WTC11 (cell line): ENCODE data around the gene KCNMA1.

Experiments used
- TF ChIP-seq, protein P1 (sequence below): fragments of 200-600 bp; IDR thresholded peaks from 2 replicates; pipeline ENCODE4 v1.8.0; 2022; ENCODE audit warnings: antibody characterized with exemption
- TF ChIP-seq, protein P2 (sequence below): sonication (generic); formaldehyde crosslinking; IDR thresholded peaks from 2 replicates; pipeline ENCODE4 v1.8.0; 2022; ENCODE audit warnings: mild to moderate bottlenecking, missing genetic modification reagents

DNA sequence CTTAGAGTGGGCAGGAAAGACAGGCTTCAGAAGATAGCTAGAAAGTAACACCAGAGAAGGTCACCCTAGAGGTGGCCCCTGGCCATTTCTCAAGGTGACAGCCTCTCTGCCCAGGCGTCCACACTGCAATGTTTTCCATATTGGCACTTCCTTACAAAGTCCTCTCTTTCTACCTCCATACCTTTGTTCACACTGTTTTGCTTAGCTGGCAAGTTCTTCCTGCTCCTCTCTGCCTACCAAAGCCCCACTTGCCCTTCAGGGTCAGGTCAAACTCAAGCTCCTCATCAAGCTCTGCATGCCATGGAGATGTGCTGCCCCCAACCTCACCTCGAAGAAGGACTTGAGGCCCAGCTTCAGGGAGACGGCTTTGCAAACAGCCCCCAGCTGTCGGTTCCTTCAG, 190.9 kb downstream of the KCNMA1 start:
- TF ChIP-seq, protein P1, sequence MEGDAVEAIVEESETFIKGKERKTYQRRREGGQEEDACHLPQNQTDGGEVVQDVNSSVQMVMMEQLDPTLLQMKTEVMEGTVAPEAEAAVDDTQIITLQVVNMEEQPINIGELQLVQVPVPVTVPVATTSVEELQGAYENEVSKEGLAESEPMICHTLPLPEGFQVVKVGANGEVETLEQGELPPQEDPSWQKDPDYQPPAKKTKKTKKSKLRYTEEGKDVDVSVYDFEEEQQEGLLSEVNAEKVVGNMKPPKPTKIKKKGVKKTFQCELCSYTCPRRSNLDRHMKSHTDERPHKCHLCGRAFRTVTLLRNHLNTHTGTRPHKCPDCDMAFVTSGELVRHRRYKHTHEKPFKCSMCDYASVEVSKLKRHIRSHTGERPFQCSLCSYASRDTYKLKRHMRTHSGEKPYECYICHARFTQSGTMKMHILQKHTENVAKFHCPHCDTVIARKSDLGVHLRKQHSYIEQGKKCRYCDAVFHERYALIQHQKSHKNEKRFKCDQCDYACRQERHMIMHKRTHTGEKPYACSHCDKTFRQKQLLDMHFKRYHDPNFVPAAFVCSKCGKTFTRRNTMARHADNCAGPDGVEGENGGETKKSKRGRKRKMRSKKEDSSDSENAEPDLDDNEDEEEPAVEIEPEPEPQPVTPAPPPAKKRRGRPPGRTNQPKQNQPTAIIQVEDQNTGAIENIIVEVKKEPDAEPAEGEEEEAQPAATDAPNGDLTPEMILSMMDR: no peak
- TF ChIP-seq, protein P2, sequence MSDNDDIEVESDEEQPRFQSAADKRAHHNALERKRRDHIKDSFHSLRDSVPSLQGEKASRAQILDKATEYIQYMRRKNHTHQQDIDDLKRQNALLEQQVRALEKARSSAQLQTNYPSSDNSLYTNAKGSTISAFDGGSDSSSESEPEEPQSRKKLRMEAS (CRISPR knock-in tag): no peak
